ENCODE data around the gene PEX11A. TPM values are rescaled to one million over a fixed set of nuclear protein-coding genes. Genes with fewer than 3 reads are reported as not detected.

The PEX11A gene
- total RNA-seq, 6 experiments from 2014 or later, result 6.9 to 30.9 (median 22.6) TPM

DNA sequence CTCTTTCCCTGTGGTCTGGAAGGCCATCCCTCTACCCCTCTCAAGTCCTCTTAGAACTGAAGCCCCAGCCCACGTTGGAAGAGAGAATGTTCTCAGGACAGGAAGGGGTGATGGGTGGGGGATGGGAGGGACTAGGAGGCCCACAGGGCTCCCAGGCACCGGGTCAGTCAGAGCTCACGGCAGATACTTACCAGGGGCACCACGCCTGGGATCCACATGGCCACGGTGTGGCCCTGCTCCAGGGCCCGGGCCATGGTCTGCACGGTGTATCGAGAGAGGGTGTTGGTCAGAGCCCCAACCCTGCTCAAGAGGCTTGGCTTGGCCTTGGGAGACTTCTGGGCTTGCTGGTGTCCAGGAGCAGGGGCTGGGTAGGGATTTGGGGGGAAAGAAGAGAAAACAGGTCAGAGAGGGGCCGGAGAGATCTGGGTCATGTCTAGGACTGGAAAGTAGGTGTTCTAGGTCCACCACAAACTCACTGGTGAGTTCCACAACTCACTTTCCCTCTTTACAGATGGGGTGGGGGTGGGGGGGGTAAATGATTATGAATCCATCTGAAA lies 21.2 kb downstream of the PEX11A start:
- Histone ChIP-seq H3K36me3 (no peaks in the 10 kb centered on the region), H3K27me3 (no peaks in the 10 kb centered on the region), H3K4me1 (peaks cover 0 to 11% (median 5%) of the 10 kb centered on the region in 4 donors), H3K9me3 (no peaks in the 10 kb centered on the region), H3K4me3 (no peak overlapping the region), H3K27ac (no peak overlapping the region)
- ATAC-seq (no peak), DNase-seq (no peak)
- TF ChIP-seq, protein P1, sequence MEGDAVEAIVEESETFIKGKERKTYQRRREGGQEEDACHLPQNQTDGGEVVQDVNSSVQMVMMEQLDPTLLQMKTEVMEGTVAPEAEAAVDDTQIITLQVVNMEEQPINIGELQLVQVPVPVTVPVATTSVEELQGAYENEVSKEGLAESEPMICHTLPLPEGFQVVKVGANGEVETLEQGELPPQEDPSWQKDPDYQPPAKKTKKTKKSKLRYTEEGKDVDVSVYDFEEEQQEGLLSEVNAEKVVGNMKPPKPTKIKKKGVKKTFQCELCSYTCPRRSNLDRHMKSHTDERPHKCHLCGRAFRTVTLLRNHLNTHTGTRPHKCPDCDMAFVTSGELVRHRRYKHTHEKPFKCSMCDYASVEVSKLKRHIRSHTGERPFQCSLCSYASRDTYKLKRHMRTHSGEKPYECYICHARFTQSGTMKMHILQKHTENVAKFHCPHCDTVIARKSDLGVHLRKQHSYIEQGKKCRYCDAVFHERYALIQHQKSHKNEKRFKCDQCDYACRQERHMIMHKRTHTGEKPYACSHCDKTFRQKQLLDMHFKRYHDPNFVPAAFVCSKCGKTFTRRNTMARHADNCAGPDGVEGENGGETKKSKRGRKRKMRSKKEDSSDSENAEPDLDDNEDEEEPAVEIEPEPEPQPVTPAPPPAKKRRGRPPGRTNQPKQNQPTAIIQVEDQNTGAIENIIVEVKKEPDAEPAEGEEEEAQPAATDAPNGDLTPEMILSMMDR (IDR thresholded peaks at IDR 0.05), result no peak
- no peak for TF ChIP-seq POLR2A (IDR thresholded peaks at IDR 0.05)
- 67% methylated on average over 1 of the region's 9 CpGs for WGBS (ENCODE audit: insufficient coverage, low coverage, low lambda C conversion rate, missing lambda C conversion rate)
- intact Hi-C loops (cut with DNase I), result no loop called here

DNA sequence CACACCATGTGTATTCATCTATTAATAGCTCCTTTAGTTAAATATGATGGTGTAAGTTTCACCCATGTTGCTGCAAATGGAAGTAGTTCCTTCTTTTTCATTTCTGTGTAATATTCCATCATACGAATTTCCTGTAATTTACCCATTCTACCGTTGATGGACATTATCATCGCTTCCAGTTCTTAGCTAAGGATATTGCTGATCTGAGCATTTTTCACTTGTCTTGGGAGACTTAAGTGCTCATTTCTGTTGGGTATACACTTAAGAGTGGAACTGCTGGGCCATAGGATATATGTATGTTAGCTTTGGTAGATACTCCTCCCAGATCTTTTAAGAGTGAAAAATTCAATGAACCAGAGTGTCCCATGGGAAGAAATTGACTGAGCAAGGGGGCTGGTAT lies 22.4 kb downstream of the PEX11A start:
- Histone ChIP-seq H3K36me3 (no peaks in the 10 kb centered on the region), H3K27me3 (no peaks in the 10 kb centered on the region), H3K4me1 (no peaks in the 10 kb centered on the region), H3K27ac (no peak overlapping the region), H3K9me3 (no peaks in the 10 kb centered on the region), H3K4me3 (no peak overlapping the region)
- no peak for DNase-seq
- intact Hi-C loops (cut with DNase I), result no loop called here
- TF ChIP-seq POLR2A (IDR thresholded peaks at IDR 0.05), result no peak
- TF ChIP-seq, protein P1 (IDR thresholded peaks at IDR 0.05), result no peak
- no peak for ATAC-seq
- 82% methylated on average over 3 of the region's 3 CpGs for WGBS (ENCODE audit: insufficient coverage, low coverage, low lambda C conversion rate, missing lambda C conversion rate)

DNA sequence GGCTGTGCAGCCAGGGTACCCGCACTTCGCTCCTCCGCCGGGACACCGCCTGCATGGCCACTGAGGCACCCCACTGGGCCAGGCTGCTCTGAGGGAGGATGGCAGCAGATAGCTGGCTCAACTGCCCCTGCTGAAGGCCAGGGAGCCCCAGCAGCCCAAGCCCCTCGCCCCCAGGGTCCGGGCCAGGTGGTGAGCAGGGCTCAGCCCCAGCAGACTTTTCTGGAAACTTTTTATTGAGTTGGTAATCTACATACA lies 22.9 kb downstream of the PEX11A start:
- Histone ChIP-seq H3K9me3 (no peaks in the 10 kb centered on the region), H3K4me3 (no peak overlapping the region), H3K27me3 (no peaks in the 10 kb centered on the region), H3K36me3 (no peaks in the 10 kb centered on the region), H3K27ac (no peak overlapping the region), H3K4me1 (no peaks in the 10 kb centered on the region)
- no CpG with 5 or more reads among the region's 7 CpGs for WGBS (ENCODE audit: insufficient coverage, low coverage, low lambda C conversion rate, missing lambda C conversion rate)
- DNase-seq, result no peak
- ATAC-seq, result no peak
- intact Hi-C loops (cut with DNase I), result no loop called here
- TF ChIP-seq, protein P1 (IDR thresholded peaks at IDR 0.05), result no peak
- no peak for TF ChIP-seq POLR2A (IDR thresholded peaks at IDR 0.05)

DNA sequence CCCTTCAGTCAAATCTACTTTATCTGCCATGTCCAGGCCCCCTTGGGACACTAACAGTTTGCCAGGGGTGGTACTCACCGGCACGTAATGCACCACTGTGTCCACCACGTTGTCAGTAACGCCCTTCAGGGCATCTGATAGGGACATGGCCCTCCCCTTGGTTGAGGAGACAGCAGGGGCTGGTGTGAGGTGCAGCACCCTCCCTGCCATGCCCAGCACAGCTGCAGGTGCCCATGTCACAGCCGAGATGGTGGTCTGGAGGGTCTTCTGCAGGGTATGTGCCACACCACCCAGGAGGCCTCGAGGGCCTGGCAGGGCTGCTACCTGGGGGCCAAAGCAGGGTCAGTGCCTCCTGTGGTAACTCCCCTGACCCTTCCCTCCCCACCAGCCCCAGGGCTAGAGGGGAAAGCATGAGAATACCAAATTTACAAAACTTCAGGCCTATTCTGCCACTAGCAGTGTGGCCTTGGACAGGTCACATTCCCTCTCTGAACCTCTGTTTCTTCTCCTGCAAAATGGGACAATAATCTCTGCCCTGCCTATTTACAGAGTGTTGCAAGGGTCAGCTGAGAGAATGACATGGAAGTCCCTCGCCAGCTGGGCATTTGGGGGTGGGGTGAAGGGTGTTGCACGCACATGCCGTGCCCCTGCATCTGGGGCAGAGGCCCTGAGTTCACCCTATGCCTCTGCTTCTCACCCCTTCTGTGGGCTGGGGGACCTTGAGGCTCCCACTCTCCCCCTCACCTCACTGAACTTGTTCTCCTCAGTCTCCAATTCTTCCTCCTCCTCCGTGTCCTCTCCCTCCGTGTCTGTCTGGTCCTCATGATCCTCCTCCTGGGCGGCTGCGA lies 23.5 kb downstream of the PEX11A start:
- intact Hi-C loops (cut with DNase I), result no loop called here
- no peaks in the 10 kb centered on the region for H3K27me3 ChIP-seq
- 40% methylated on average over 2 of the region's 13 CpGs for WGBS (ENCODE audit: insufficient coverage, low coverage, low lambda C conversion rate, missing lambda C conversion rate)

More for the DNA sequence above, 23.5 kb downstream of the PEX11A start:
- ATAC-seq (no peak), DNase-seq (no peak)
- Histone ChIP-seq H3K4me3 (no peak overlapping the region), H3K36me3 (no peaks in the 10 kb centered on the region), H3K27ac (no peak overlapping the region), H3K4me1 (no peaks in the 10 kb centered on the region), H3K9me3 (no peaks in the 10 kb centered on the region)
- TF ChIP-seq POLR2A (IDR thresholded peaks at IDR 0.05), result no peak
- TF ChIP-seq, protein P1 (IDR thresholded peaks at IDR 0.05), result no peak
